ENCODE results near the gene TUBA3E.
"Not testable (repeated sequence)": the region's sequence is repeated elsewhere in the genome, so short reads cannot be mapped to it uniquely, and the experiment has no call there.

Gene TUBA3E

GRCh38 chr2:130156624-130157004, 41.6 kb downstream of the TUBA3E start:
- Histone ChIP-seq H3K27ac (no peak overlapping the region), H3K4me3 (ENCODE audit: low read depth, low read length) (no peak overlapping the region), H3K36me3 (replicated peaks) (peaks cover 12% of the 10 kb centered on the region), H3K27me3 (replicated peaks) (no peaks in the 10 kb centered on the region)
- no peak for TF ChIP-seq CTCF (IDR thresholded peaks at IDR 0.05; ENCODE audit: low read depth, low read length, missing control alignments)
- in situ Hi-C loops (cut with HindIII; ENCODE audit: low pct_ligation_motif_present, low sequenced_read_pairs), result no loop called here
- DNase-seq, result no peak

GRCh38 chr2:130155956-130156623, 42.1 kb downstream of the TUBA3E start:
- H3K27me3 ChIP-seq (replicated peaks); H3K27ac ChIP-seq; H3K4me3 ChIP-seq (ENCODE audit: low read depth, low read length); in situ Hi-C loops (cut with HindIII; ENCODE audit: low pct_ligation_motif_present, low sequenced_read_pairs): not testable (repeated sequence)
- DNase-seq, result peak; percentile 33
- peak; percentile 73 for TF ChIP-seq CTCF (IDR thresholded peaks at IDR 0.05; ENCODE audit: low read depth, low read length, missing control alignments)
- peaks cover 12% of the 10 kb centered on the region for H3K36me3 ChIP-seq (replicated peaks)

- Histone ChIP-seq H3K36me3 (replicated peaks) (peaks cover 12% of the 10 kb centered on the region), H3K27ac (no peak overlapping the region), H3K27me3 (replicated peaks) (no peaks in the 10 kb centered on the region), H3K4me3 (ENCODE audit: low read depth, low read length) (no peak overlapping the region)
- no peak for DNase-seq
- in situ Hi-C loops (cut with HindIII; ENCODE audit: low pct_ligation_motif_present, low sequenced_read_pairs), result no loop called here
- TF ChIP-seq CTCF (IDR thresholded peaks at IDR 0.05; ENCODE audit: low read depth, low read length, missing control alignments), result no peak
Measured at GRCh38 chr2:130154773-130155765, 43.2 kb downstream of the TUBA3E start.

- H3K27me3 ChIP-seq (replicated peaks); DNase-seq; H3K27ac ChIP-seq; H3K4me3 ChIP-seq (ENCODE audit: low read depth, low read length); in situ Hi-C loops (cut with HindIII; ENCODE audit: low pct_ligation_motif_present, low sequenced_read_pairs): not testable (repeated sequence)
- peaks cover 12% of the 10 kb centered on the region for H3K36me3 ChIP-seq (replicated peaks)
Measured at GRCh38 chr2:130154423-130154770, 43.8 kb downstream of the TUBA3E start.

GRCh38 chr2:130153721-130154422, 44.4 kb downstream of the TUBA3E start:
- in situ Hi-C loops (cut with HindIII; ENCODE audit: low pct_ligation_motif_present, low sequenced_read_pairs); H3K4me3 ChIP-seq (ENCODE audit: low read depth, low read length); H3K27ac ChIP-seq; DNase-seq; H3K27me3 ChIP-seq (replicated peaks): not testable (repeated sequence)
- H3K36me3 ChIP-seq (replicated peaks), result peaks cover 12% of the 10 kb centered on the region

GRCh38 chr2:130152816-130153595, 45.2 kb downstream of the TUBA3E start:
- Histone ChIP-seq H3K4me3 (ENCODE audit: low read depth, low read length) (no peak overlapping the region), H3K36me3 (replicated peaks) (peaks cover 12% of the 10 kb centered on the region), H3K27ac (no peak overlapping the region), H3K27me3 (replicated peaks) (no peaks in the 10 kb centered on the region)
- TF ChIP-seq CTCF (IDR thresholded peaks at IDR 0.05; ENCODE audit: low read depth, low read length, missing control alignments), result no peak
- in situ Hi-C loops (cut with HindIII; ENCODE audit: low pct_ligation_motif_present, low sequenced_read_pairs), result no loop called here
- no peak for DNase-seq

- H3K27ac ChIP-seq; H3K4me3 ChIP-seq (ENCODE audit: low read depth, low read length); in situ Hi-C loops (cut with HindIII; ENCODE audit: low pct_ligation_motif_present, low sequenced_read_pairs); DNase-seq; H3K27me3 ChIP-seq (replicated peaks): not testable (repeated sequence)
- H3K36me3 ChIP-seq (replicated peaks), result peaks cover 12% of the 10 kb centered on the region
Measured at GRCh38 chr2:130152136-130152815, 46.0 kb downstream of the TUBA3E start.

GRCh38 chr2:130151145-130151512, 47.1 kb downstream of the TUBA3E start:
- H3K27ac ChIP-seq; H3K27me3 ChIP-seq (replicated peaks); in situ Hi-C loops (cut with HindIII; ENCODE audit: low pct_ligation_motif_present, low sequenced_read_pairs); DNase-seq; H3K4me3 ChIP-seq (ENCODE audit: low read depth, low read length): not testable (repeated sequence)
- peaks cover 12% of the 10 kb centered on the region for H3K36me3 ChIP-seq (replicated peaks)
